ENCODE measurements around the gene IL17RD. TPM values are rescaled to one million over a fixed set of nuclear protein-coding genes. Genes with fewer than 3 reads are reported as not detected.

IL17RD gene
- total and polyA plus RNA-seq, 2 of the 4 experiments (the other 2 are of a cell fraction): 0.72 to 0.92 TPM

DNA sequence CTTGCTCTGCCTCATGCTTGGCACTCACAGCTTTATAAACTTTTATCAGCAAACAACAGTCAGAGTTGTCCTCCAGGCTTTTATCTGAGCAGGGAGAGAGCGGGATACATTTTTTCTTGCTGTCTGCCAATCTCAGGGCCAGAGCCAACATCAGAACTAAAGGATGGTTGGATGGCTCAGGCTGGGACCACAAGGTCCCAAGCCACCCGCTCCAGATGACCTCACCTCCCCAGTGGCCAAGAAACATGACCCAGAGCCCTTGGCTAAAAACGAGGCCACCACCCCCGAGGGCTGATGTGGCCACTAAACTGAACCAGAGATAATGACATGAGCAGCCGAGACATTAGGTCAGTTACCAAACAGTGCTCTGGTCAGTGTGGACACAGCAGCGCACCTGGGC is 123.5 kb downstream of the IL17RD start:
- WGBS, 2 experiments (ENCODE audit: extremely low coverage in 2 of 2, insufficient read length in 1 of 2): 42% methylated on average over 3 of the region's 6 CpGs; no CpG with 5 or more reads in 1 of the 2 experiments

More for the DNA sequence above, 123.5 kb downstream of the IL17RD start:
- ChIA-PET POLR2A (ENCODE audit: unreplicated experiment) (no interaction called here), CTCF (no interaction called here)
- no peaks in the 10 kb centered on the region for H3K27me3 ChIP-seq (ENCODE audit: control insufficient read depth, insufficient read depth, low read length)
- no peak overlapping the region for H2AFZ ChIP-seq (replicated peaks; ENCODE audit: low read length, poor library complexity)
- no peak overlapping the region for H2BK5ac ChIP-seq (ENCODE audit: low read depth, low read length, poor library complexity, severe bottlenecking)
- no peak overlapping the region for H3K23ac ChIP-seq (ENCODE audit: low read depth, low read length)
- TF ChIP-seq BHLHE40 (IDR thresholded peaks at IDR 0.05; ENCODE audit: low read depth, low read length) (no peak), RFX5 (IDR thresholded peaks at IDR 0.05; ENCODE audit: low read depth, low read length) (no peak), FOS (IDR thresholded peaks at IDR 0.05; ENCODE audit: low read depth, low read length) (no peak), MAZ (IDR thresholded peaks at IDR 0.05; ENCODE audit: borderline replicate concordance, low read depth, low read length) (no peak), MXI1 (IDR thresholded peaks at IDR 0.05; ENCODE audit: borderline replicate concordance, low read depth, low read length) (no peak), CHD1 (IDR thresholded peaks at IDR 0.05; ENCODE audit: low read depth, low read length) (no peak), NFE2L2 (IDR thresholded peaks at IDR 0.05; ENCODE audit: low read depth, low read length) (no peak), MAFK (IDR thresholded peaks at IDR 0.05; ENCODE audit: low read depth, low read length) (no peak), CEBPB (IDR thresholded peaks at IDR 0.05; ENCODE audit: low read depth, low read length) (no peak), RCOR1 (IDR thresholded peaks at IDR 0.05; ENCODE audit: insufficient replicate concordance, low read length) (no peak), POLR2A (IDR thresholded peaks at IDR 0.05; ENCODE audit: low read depth, low read length) (no peak), RAD21 (IDR thresholded peaks at IDR 0.05; ENCODE audit: low read length) (no peak), SMC3 (IDR thresholded peaks at IDR 0.05; ENCODE audit: low read depth, low read length) (no peak)
- TF ChIP-seq, protein P1, sequence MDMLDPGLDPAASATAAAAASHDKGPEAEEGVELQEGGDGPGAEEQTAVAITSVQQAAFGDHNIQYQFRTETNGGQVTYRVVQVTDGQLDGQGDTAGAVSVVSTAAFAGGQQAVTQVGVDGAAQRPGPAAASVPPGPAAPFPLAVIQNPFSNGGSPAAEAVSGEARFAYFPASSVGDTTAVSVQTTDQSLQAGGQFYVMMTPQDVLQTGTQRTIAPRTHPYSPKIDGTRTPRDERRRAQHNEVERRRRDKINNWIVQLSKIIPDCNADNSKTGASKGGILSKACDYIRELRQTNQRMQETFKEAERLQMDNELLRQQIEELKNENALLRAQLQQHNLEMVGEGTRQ (IDR thresholded peaks at IDR 0.05; ENCODE audit: low read depth, low read length): no peak
- TF ChIP-seq, protein P2, sequence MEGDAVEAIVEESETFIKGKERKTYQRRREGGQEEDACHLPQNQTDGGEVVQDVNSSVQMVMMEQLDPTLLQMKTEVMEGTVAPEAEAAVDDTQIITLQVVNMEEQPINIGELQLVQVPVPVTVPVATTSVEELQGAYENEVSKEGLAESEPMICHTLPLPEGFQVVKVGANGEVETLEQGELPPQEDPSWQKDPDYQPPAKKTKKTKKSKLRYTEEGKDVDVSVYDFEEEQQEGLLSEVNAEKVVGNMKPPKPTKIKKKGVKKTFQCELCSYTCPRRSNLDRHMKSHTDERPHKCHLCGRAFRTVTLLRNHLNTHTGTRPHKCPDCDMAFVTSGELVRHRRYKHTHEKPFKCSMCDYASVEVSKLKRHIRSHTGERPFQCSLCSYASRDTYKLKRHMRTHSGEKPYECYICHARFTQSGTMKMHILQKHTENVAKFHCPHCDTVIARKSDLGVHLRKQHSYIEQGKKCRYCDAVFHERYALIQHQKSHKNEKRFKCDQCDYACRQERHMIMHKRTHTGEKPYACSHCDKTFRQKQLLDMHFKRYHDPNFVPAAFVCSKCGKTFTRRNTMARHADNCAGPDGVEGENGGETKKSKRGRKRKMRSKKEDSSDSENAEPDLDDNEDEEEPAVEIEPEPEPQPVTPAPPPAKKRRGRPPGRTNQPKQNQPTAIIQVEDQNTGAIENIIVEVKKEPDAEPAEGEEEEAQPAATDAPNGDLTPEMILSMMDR (conservative IDR thresholded peaks at IDR 0.05; ENCODE audit: low read depth, low read length): no peak
- TF ChIP-seq, protein P3, sequence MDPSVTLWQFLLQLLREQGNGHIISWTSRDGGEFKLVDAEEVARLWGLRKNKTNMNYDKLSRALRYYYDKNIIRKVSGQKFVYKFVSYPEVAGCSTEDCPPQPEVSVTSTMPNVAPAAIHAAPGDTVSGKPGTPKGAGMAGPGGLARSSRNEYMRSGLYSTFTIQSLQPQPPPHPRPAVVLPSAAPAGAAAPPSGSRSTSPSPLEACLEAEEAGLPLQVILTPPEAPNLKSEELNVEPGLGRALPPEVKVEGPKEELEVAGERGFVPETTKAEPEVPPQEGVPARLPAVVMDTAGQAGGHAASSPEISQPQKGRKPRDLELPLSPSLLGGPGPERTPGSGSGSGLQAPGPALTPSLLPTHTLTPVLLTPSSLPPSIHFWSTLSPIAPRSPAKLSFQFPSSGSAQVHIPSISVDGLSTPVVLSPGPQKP (IDR thresholded peaks at IDR 0.05; ENCODE audit: borderline replicate concordance, low read depth, low read length): no peak
- ATAC-seq (ENCODE audit: low read depth) (no peak), DNase-seq (no peak)
- no TSS peak for BruUV-seq (replicated peaks)
- no peak overlapping the region for H4K8ac ChIP-seq (ENCODE audit: low read depth in 2 of 2, low read length in 2 of 2)
- in situ Hi-C loops (cut with MboI; ENCODE audit: low sequenced_read_pairs): no loop called here
- no peaks in the 10 kb centered on the region for H3K79me1 ChIP-seq (ENCODE audit: low read depth in 1 of 2, low read length in 2 of 2)
- H2BK120ac ChIP-seq (ENCODE audit: low read depth, low read length): no peak overlapping the region
- H3K14ac ChIP-seq (replicated peaks; ENCODE audit: low read depth, low read length): no peak overlapping the region
- H4K20me1 ChIP-seq (ENCODE audit: insufficient read depth, low read length): no peaks in the 10 kb centered on the region
- H3K36me3 ChIP-seq (ENCODE audit: control insufficient read depth, insufficient read depth, low read length): no peaks in the 10 kb centered on the region
- no peak overlapping the region for H3K9ac ChIP-seq (ENCODE audit: low read depth, low read length)
- H2AK9ac ChIP-seq (replicated peaks; ENCODE audit: low read depth, low read length, poor library complexity): peak overlapping the region; percentile 48
- no peaks in the 10 kb centered on the region for H3K9me1 ChIP-seq (ENCODE audit: insufficient read depth, low read length)
- H3K18ac ChIP-seq (ENCODE audit: low read depth, low read length): no peak overlapping the region
- H3K27ac ChIP-seq (ENCODE audit: insufficient read depth, low read length): no peak overlapping the region
- H2AK5ac ChIP-seq (ENCODE audit: low read depth, low read length): no peak overlapping the region
- H4K5ac ChIP-seq (ENCODE audit: low read depth, low read length): no peak overlapping the region
- H3K4me2 ChIP-seq (ENCODE audit: low read depth, low read length): no peak overlapping the region
- H3K56ac ChIP-seq (ENCODE audit: extremely low read depth, insufficient read depth, low read length): no peak overlapping the region
- H3K4me3 ChIP-seq (ENCODE audit: insufficient read depth, low read depth, low read length): no peak overlapping the region
- no peaks in the 10 kb centered on the region for H3K9me3 ChIP-seq (ENCODE audit: control insufficient read depth, insufficient read depth, low read length)
- H4K91ac ChIP-seq (ENCODE audit: insufficient read depth, low read depth, low read length): no peak overlapping the region
- H3K4ac ChIP-seq (ENCODE audit: low read depth, low read length): no peak overlapping the region
- peaks cover 5% of the 10 kb centered on the region; the same call in 1 of the 2 replicates for H3K4me1 ChIP-seq (ENCODE audit: control insufficient read depth, insufficient read depth, low read length)
- intact Hi-C loops (cut with micrococcal nuclease): no loop called here
- H2BK15ac ChIP-seq (ENCODE audit: low read depth, low read length): no peak overlapping the region
- dilution Hi-C loops (cut with HindIII; ENCODE audit: low sequenced_read_pairs, unreplicated experiment): no loop called here
- H2BK20ac ChIP-seq (ENCODE audit: low read depth, low read length): no peak overlapping the region
